DOHH2 (cell line): ENCODE data around the gene ADH1B.
"Not testable (repeated sequence)": the region's sequence is repeated elsewhere in the genome, so short reads cannot be mapped to it uniquely, and the experiment has no call there.

Experiments used
- H3F3A ChIP-seq: fragments of 200-600 bp; sonication (generic), shearing (Covaris generic); 2 replicates; pipeline ENCODE4 v1.6.0; 2016; ENCODE audit warnings: antibody characterized with exemption, mild to moderate bottlenecking; ENCODE audit not compliant: control insufficient read depth, insufficient read depth
- H3K27ac ChIP-seq: fragments of 200-600 bp; sonication (generic); 2 replicates; pipeline ENCODE4 v1.5.1; 2014; ENCODE audit warnings: low read depth, mild to moderate bottlenecking, low read length, moderate library complexity
- H3K27me3 ChIP-seq: fragments of 200-600 bp; sonication (generic); 2 replicates; pipeline ENCODE4 v1.6.1; 2014; ENCODE audit warnings: mild to moderate bottlenecking, low read length, mixed read lengths; ENCODE audit not compliant: control insufficient read depth
- H3K36me3 ChIP-seq: fragments of 200-600 bp; sonication (generic); 2 replicates; pipeline ENCODE4 v1.6.1; 2014; ENCODE audit warnings: mild to moderate bottlenecking, low read length, moderate library complexity, mixed read lengths; ENCODE audit not compliant: control insufficient read depth
- H3K4me1 ChIP-seq: fragments of 200-600 bp; sonication (generic); 2 replicates; pipeline ENCODE4 v1.6.1; 2014; ENCODE audit warnings: mild to moderate bottlenecking, low read length, mixed read lengths; ENCODE audit not compliant: control insufficient read depth
- H3K4me2 ChIP-seq: fragments of 200-600 bp; sonication (generic); 2 replicates; pipeline ENCODE4 v1.6.0; 2014; ENCODE audit warnings: mild to moderate bottlenecking, low read length, moderate library complexity
- H3K4me3 ChIP-seq: fragments of 200-600 bp; sonication (generic); 2 replicates; pipeline ENCODE4 v1.5.1; 2014; ENCODE audit warnings: mild to moderate bottlenecking, low read length, mixed read lengths
- H3K79me2 ChIP-seq: fragments of 200-600 bp; sonication (generic); 2 replicates; pipeline ENCODE4 v1.6.1; 2014; ENCODE audit warnings: mild to moderate bottlenecking, low read length, mixed read lengths; ENCODE audit not compliant: control insufficient read depth
- H3K9me2 ChIP-seq: fragments of 200-600 bp; sonication (generic); replicated peaks from 2 replicates; pipeline ENCODE4 v1.6.1; 2014; ENCODE audit warnings: mild to moderate bottlenecking, low read length, mixed read lengths; ENCODE audit not compliant: control insufficient read depth
- H3K9me3 ChIP-seq: fragments of 200-600 bp; sonication (generic); 2 replicates; pipeline ENCODE4 v1.6.1; 2014; ENCODE audit warnings: antibody characterized with exemption, low read length, mixed read lengths; ENCODE audit not compliant: control insufficient read depth, insufficient read depth
- H4K20me1 ChIP-seq: fragments of 200-600 bp; sonication (generic); 2 replicates; pipeline ENCODE4 v1.6.0; 2014; ENCODE audit warnings: low read depth, mild to moderate bottlenecking, antibody characterized with exemption, low read length, moderate library complexity; ENCODE audit not compliant: control insufficient read depth, insufficient read depth
- CTCF ChIP-seq: fragments of 200-600 bp; sonication (generic); IDR thresholded peaks from one replicate; pipeline ENCODE4 v1.5.1; 2014; ENCODE audit warnings: antibody characterized with exemption, mild to moderate bottlenecking, low read depth, low read length; ENCODE audit not compliant: poor library complexity, severe bottlenecking
- EZH2phosphoT487 ChIP-seq: fragments of 200-600 bp; sonication (generic); IDR thresholded peaks from 2 replicates; pipeline ENCODE4 v1.6.1; 2017; ENCODE audit warnings: borderline replicate concordance, mild to moderate bottlenecking, antibody characterized with exemption, low read length, moderate library complexity, mixed read lengths

Gene ADH1B

GRCh38 chr4:99351487-99351886 lies 30.3 kb upstream of the ADH1B start:
- H3F3A ChIP-seq: no peaks in the 10 kb centered on the region
- no peak overlapping the region for H3K4me2 ChIP-seq
- no peak for TF ChIP-seq EZH2phosphoT487
- TF ChIP-seq CTCF: no peak
- no peaks in the 10 kb centered on the region for H3K79me2 ChIP-seq
- no peaks in the 10 kb centered on the region for H3K4me1 ChIP-seq
- no peaks in the 10 kb centered on the region for H3K36me3 ChIP-seq
- H3K9me3 ChIP-seq: no peaks in the 10 kb centered on the region
- H3K9me2 ChIP-seq: no peaks in the 10 kb centered on the region
- no peaks in the 10 kb centered on the region for H4K20me1 ChIP-seq
- no peaks in the 10 kb centered on the region for H3K27me3 ChIP-seq
- no peak overlapping the region for H3K4me3 ChIP-seq
- H3K27ac ChIP-seq: no peak overlapping the region

GRCh38 chr4:99349338-99349737 lies 28.1 kb upstream of the ADH1B start:
- Histone ChIP-seq H3K9me3 (no peaks in the 10 kb centered on the region), H3K4me1 (no peaks in the 10 kb centered on the region), H4K20me1 (no peaks in the 10 kb centered on the region), H3K27me3 (no peaks in the 10 kb centered on the region), H3K9me2 (no peaks in the 10 kb centered on the region), H3K4me3 (no peak overlapping the region), H3K36me3 (no peaks in the 10 kb centered on the region), H3K27ac (no peak overlapping the region), H3K4me2 (no peak overlapping the region), H3K79me2 (no peaks in the 10 kb centered on the region), H3F3A (no peaks in the 10 kb centered on the region)
- no peak for TF ChIP-seq CTCF
- no peak for TF ChIP-seq EZH2phosphoT487

DNA sequence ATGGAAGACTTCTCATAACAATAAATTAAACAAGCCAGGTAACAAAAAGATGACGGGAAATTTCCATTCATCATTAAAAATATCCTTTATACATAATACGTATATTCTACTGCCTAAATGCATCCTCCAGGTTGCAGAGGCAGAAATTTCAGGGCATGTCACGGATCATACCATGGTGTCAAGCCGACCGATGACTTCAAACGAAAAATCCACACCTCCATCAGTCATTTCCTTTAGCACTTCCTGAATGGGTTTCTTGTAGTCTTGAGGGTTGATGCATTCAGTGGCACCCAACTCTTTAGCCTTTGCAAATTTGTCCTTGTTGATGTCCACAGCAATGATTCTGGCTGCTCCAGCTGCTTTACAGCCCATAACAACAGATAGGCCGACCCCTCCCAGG lies 21.4 kb upstream of the ADH1B start:
- not testable (repeated sequence) for H3K4me3 ChIP-seq, H3K27me3 ChIP-seq, H3K9me3 ChIP-seq, H4K20me1 ChIP-seq, H3F3A ChIP-seq, H3K4me1 ChIP-seq, H3K27ac ChIP-seq, H3K79me2 ChIP-seq, H3K9me2 ChIP-seq, H3K36me3 ChIP-seq, H3K4me2 ChIP-seq

DNA sequence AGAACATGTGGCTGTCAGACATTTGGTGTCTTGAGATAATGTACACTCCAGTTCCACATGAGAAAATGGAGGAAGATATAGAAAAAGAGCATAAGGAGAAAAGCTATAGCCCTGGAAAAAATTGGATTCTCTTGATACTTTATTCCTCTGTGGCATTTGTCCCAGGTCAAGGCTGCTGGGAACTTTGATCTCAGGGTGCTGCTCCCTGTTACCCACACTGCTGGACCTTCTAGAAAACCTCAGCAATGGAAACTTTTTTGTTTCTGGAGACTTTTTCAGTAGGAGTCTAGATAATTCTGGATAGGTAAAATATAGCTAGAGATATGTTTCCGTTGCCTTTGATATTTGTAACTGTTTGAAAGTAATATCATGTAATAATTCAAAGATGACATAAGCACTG lies 20.2 kb upstream of the ADH1B start:
- no peaks in the 10 kb centered on the region for H3K4me1 ChIP-seq
- no peaks in the 10 kb centered on the region for H3K79me2 ChIP-seq
- no peaks in the 10 kb centered on the region for H3K9me2 ChIP-seq
- H4K20me1 ChIP-seq: no peaks in the 10 kb centered on the region
- H3K27ac ChIP-seq: no peak overlapping the region
- H3K27me3 ChIP-seq: no peaks in the 10 kb centered on the region
- no peak overlapping the region for H3K4me2 ChIP-seq
- H3K9me3 ChIP-seq: no peaks in the 10 kb centered on the region
- H3K36me3 ChIP-seq: no peaks in the 10 kb centered on the region
- TF ChIP-seq EZH2phosphoT487 (no peak), CTCF (no peak)
- no peaks in the 10 kb centered on the region for H3F3A ChIP-seq
- no peak overlapping the region for H3K4me3 ChIP-seq
